ENCODE data around the gene SOX8. TPM values are rescaled to one million over a fixed set of nuclear protein-coding genes. Genes with fewer than 3 reads are reported as not detected.

SOX8 gene
- total RNA-seq, 1 experiment from 2014 or later, result 10.0 TPM

DNA sequence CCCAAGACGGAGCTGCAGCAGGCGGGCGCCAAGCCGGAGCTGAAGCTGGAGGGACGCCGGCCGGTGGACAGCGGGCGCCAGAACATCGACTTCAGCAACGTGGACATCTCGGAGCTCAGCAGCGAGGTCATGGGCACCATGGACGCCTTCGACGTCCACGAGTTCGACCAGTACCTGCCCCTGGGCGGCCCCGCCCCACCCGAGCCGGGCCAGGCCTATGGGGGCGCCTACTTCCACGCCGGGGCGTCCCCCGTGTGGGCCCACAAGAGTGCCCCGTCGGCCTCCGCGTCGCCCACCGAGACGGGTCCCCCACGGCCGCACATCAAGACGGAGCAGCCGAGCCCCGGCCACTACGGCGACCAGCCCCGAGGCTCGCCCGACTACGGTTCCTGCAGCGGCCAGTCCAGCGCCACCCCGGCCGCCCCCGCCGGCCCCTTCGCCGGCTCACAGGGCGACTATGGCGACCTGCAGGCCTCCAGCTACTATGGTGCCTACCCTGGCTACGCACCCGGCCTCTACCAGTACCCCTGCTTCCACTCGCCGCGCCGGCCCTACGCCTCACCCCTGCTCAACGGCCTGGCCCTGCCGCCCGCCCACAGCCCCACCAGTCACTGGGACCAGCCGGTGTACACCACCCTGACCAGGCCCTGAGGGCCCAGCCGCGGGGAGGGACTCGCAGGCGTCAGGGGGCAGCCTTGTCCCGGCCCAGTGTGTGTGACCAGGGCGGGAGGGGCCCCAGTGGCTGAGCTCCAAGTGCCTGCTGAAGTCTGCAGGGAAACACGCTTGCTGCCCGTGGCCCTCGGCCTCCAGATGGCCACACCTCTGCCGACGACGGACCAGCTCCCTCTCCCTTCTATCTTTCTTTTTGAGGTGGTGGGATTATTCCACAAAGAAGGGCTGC is 3.4 kb downstream of the SOX8 start:
- peaks cover 24% of the 10 kb centered on the region for H3K27me3 ChIP-seq (ENCODE audit: control insufficient read depth, insufficient read depth, low read length)
- H3K36me3 ChIP-seq (replicated peaks; ENCODE audit: control insufficient read depth, insufficient read depth, low read length), result no peaks in the 10 kb centered on the region
- H3K4me3 ChIP-seq (ENCODE audit: insufficient read depth, low read depth, low read length), result no peak overlapping the region
- no peak for DNase-seq

GRCh38 chr16:985646-986400 is 4.3 kb downstream of the SOX8 start:
- Histone ChIP-seq H3K36me3 (replicated peaks; ENCODE audit: control insufficient read depth, insufficient read depth, low read length) (no peaks in the 10 kb centered on the region), H3K4me3 (ENCODE audit: insufficient read depth, low read depth, low read length) (no peak overlapping the region), H3K27me3 (ENCODE audit: control insufficient read depth, insufficient read depth, low read length) (peaks cover 18% of the 10 kb centered on the region)
- no peak for DNase-seq

GRCh38 chr16:986411-986810 is 4.8 kb downstream of the SOX8 start:
- no peak for DNase-seq
- Histone ChIP-seq H3K27me3 (ENCODE audit: control insufficient read depth, insufficient read depth, low read length) (peaks cover 18% of the 10 kb centered on the region), H3K36me3 (replicated peaks; ENCODE audit: control insufficient read depth, insufficient read depth, low read length) (no peaks in the 10 kb centered on the region), H3K4me3 (ENCODE audit: insufficient read depth, low read depth, low read length) (no peak overlapping the region)

DNA sequence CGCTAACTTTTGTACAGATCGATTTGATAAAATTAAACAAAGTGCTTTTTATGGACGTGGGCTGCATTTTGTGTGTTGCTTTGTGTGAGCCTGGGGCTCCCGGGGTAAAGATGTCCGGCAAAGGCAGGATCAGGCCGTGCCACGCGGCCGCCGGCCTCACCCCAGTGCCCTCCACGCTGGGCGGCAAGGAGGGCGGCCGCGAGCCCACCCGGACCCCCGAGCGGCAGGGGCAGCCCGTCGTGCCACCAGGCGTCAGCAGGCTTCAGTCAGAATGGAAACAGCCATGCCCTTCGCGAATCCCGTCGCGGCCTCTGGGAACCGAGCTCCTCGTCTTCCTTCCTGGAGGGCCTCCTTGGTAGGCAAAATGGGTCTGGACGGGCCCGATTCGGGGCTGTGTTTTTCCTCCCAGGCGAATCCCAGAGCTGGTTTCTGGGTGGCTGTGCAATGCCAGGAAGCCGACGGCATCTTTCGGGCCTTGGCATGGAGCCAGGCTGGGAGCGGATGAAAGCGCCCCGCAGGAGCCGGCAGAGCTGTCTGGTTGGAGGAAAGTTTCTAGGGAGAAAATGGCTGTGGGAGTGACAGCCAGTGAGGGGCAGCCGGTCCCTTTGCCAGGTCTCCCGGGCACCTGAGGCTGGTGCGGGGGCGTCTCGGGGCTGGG is 5.5 kb downstream of the SOX8 start:
- Histone ChIP-seq H3K27me3 (ENCODE audit: control insufficient read depth, insufficient read depth, low read length) (peaks cover 16% of the 10 kb centered on the region), H3K36me3 (replicated peaks; ENCODE audit: control insufficient read depth, insufficient read depth, low read length) (no peaks in the 10 kb centered on the region), H3K4me3 (ENCODE audit: insufficient read depth, low read depth, low read length) (no peak overlapping the region)
- DNase-seq, result no peak

DNA sequence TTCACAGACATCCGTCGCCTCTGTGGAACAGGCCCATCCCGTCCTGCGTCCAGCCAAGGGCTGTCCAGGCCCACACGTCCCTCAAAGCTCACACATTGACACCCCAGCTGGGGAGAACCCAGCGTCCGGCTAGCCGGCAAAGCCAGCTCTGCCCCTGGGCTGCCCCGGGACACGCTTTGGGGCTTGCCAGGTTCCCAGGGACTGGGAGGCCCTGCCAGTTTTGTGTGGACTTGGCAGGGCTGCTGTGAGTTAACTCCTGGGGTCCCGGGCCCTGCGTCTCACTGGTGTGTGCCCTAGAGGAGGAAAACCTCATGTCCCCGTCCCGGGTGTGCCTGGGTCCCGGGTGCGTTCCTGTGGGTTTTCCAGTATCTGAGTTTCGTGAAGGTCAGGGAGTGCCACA is 6.3 kb downstream of the SOX8 start:
- H3K36me3 ChIP-seq (replicated peaks; ENCODE audit: control insufficient read depth, insufficient read depth, low read length), result no peaks in the 10 kb centered on the region
- peaks cover 7% of the 10 kb centered on the region for H3K27me3 ChIP-seq (ENCODE audit: control insufficient read depth, insufficient read depth, low read length)
- H3K4me3 ChIP-seq (ENCODE audit: insufficient read depth, low read depth, low read length), result no peak overlapping the region
- no peak for DNase-seq

- Histone ChIP-seq H3K36me3 (replicated peaks; ENCODE audit: control insufficient read depth, insufficient read depth, low read length) (no peaks in the 10 kb centered on the region), H3K4me3 (ENCODE audit: insufficient read depth, low read depth, low read length) (no peak overlapping the region), H3K27me3 (ENCODE audit: control insufficient read depth, insufficient read depth, low read length) (no peaks in the 10 kb centered on the region; the same call in 1 of the 2 replicates)
- DNase-seq, result no peak
These were observed 7.1 kb downstream of the SOX8 start for GRCh38 chr16:988471-989353.

- Histone ChIP-seq H3K27me3 (ENCODE audit: control insufficient read depth, insufficient read depth, low read length) (no peaks in the 10 kb centered on the region), H3K36me3 (replicated peaks; ENCODE audit: control insufficient read depth, insufficient read depth, low read length) (no peaks in the 10 kb centered on the region), H3K4me3 (ENCODE audit: insufficient read depth, low read depth, low read length) (no peak overlapping the region)
- DNase-seq, result no peak
These were observed 7.8 kb downstream of the SOX8 start for GRCh38 chr16:989354-989814.

GRCh38 chr16:990516-991291 is 9.1 kb downstream of the SOX8 start:
- Histone ChIP-seq H3K4me3 (ENCODE audit: insufficient read depth, low read depth, low read length) (no peak overlapping the region), H3K27me3 (ENCODE audit: control insufficient read depth, insufficient read depth, low read length) (no peaks in the 10 kb centered on the region), H3K36me3 (replicated peaks; ENCODE audit: control insufficient read depth, insufficient read depth, low read length) (no peaks in the 10 kb centered on the region)
- no peak for DNase-seq

DNA sequence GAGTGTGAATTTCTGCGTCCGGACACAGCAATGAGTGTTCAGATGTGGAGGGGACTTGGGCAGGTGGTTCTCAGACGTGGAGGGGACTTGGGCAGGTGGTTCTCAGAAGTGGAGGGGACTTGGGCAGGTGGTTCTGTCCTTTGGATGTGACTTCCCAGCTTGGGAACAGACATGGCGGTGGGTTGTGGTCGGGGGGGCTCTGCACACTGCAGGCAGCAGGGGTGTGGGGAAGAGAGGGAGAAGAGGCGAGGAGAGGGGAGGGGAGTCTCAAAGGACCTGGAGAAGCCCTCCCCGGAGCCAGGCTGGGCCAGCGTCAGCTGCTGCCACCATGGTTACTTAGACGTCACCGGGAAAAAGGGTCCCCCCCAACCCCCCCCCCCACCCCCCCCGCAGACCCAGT is 9.8 kb downstream of the SOX8 start:
- no peaks in the 10 kb centered on the region for H3K36me3 ChIP-seq (replicated peaks; ENCODE audit: control insufficient read depth, insufficient read depth, low read length)
- DNase-seq, result no peak
- H3K4me3 ChIP-seq (ENCODE audit: insufficient read depth, low read depth, low read length), result no peak overlapping the region
- no peaks in the 10 kb centered on the region for H3K27me3 ChIP-seq (ENCODE audit: control insufficient read depth, insufficient read depth, low read length)

- Histone ChIP-seq H3K27me3 (ENCODE audit: control insufficient read depth, insufficient read depth, low read length) (no peaks in the 10 kb centered on the region), H3K36me3 (replicated peaks; ENCODE audit: control insufficient read depth, insufficient read depth, low read length) (no peaks in the 10 kb centered on the region), H3K4me3 (ENCODE audit: insufficient read depth, low read depth, low read length) (no peak overlapping the region)
- DNase-seq, result no peak
These were observed 10.2 kb downstream of the SOX8 start for GRCh38 chr16:991773-992172.

- H3K36me3 ChIP-seq (replicated peaks; ENCODE audit: control insufficient read depth, insufficient read depth, low read length), result no peaks in the 10 kb centered on the region
- H3K4me3 ChIP-seq (ENCODE audit: insufficient read depth, low read depth, low read length), result no peak overlapping the region
- DNase-seq, result no peak
- no peaks in the 10 kb centered on the region for H3K27me3 ChIP-seq (ENCODE audit: control insufficient read depth, insufficient read depth, low read length)
These were observed 12.2 kb downstream of the SOX8 start for GRCh38 chr16:993731-994130.

DNA sequence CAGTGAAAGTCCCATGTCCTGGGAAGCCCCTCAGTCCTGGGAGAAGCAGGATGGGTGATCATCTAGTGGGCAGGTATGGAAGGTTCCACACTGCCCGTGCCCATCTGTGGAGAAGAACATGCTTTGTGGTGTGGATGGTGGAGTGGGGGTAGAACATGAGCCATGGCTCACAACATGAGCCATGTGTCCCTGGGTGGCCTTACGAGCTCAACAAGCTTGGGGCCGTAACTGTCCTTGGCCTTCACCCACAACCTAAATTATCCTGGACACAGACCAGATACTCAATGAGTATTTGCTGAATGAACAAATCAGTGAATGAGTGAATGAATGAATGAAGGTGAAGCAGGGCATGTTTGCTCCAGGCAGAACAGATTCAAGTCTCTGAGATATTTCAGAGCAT is 13.5 kb downstream of the SOX8 start:
- no peak overlapping the region for H3K4me3 ChIP-seq (ENCODE audit: insufficient read depth, low read depth, low read length)
- no peak for DNase-seq

GRCh38 chr16:995783-996182 is 14.2 kb downstream of the SOX8 start:
- DNase-seq, result no peak
- Histone ChIP-seq H3K4me3 (ENCODE audit: insufficient read depth, low read depth, low read length) (no peak overlapping the region), H3K27me3 (ENCODE audit: control insufficient read depth, insufficient read depth, low read length) (no peaks in the 10 kb centered on the region), H3K36me3 (replicated peaks; ENCODE audit: control insufficient read depth, insufficient read depth, low read length) (no peaks in the 10 kb centered on the region)

More for the DNA sequence above, 13.5 kb downstream of the SOX8 start:
- no peaks in the 10 kb centered on the region for H3K36me3 ChIP-seq (replicated peaks; ENCODE audit: control insufficient read depth, insufficient read depth, low read length)
- H3K27me3 ChIP-seq (ENCODE audit: control insufficient read depth, insufficient read depth, low read length), result no peaks in the 10 kb centered on the region
